GM21526 (cell line): ENCODE results near the gene PLAAT4.
"Not testable (repeated sequence)": the region's sequence is repeated elsewhere in the genome, so short reads cannot be mapped to it uniquely, and the experiment has no call there.

ENCODE experiments used
- ATAC-seq: cut with Tn5 transposase; IDR thresholded peaks from one replicate; pipeline ENCODE4 v1.9.1; 2021; ENCODE audit warnings: moderate library complexity; ENCODE audit not compliant: unreplicated experiment, low FRiP score

PLAAT4 gene

DNA sequence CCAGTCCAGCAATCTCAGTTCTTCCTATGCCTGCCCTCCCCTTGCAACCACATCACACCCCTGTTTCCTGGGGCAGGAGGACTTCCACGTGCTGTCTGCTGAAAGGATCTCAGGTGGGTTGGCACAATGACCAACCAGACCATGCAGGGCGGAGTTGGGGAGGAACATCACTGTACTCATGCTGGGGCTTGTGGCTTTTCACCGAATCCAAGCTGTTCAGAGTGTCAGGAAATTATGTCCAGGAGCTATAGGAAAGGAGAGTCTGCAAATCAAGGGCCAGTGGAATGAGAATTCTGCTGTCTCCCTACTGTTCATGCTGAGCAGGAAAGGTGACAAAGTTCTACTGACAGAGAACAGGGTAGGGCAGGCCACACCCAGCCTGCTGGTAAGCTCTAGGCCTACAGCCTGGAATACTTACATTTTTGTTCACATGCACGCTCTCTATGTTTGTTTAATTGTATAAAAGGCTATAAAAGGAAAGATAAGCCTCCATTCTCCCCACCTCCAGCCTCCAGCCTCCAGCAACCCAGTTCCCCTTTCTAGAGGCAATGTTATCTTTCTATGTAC lies 28.3 kb downstream of the PLAAT4 start:
- no peak for ATAC-seq

GRCh38 chr11:63567044-63567840 lies 30.6 kb downstream of the PLAAT4 start:
- peak; percentile 74 for ATAC-seq

DNA sequence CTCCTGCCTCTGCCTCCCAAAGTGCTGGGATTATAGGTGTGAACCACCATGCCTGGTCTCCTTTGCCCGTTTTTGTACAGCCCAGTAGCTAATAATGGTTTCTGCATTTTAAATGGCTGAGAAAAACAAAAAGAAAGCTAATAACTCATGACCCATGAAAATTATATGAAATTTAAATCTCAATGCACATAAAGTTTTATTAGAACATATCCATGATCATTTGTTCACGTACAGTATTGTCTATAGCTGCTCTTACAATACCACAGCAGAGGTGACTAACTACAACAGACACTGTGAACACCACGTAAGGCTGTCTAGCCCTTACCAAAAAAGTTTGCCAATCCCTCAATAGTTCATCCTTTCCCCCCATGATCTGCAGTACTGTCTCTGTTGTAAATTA lies 33.0 kb downstream of the PLAAT4 start:
- ATAC-seq: no peak

DNA sequence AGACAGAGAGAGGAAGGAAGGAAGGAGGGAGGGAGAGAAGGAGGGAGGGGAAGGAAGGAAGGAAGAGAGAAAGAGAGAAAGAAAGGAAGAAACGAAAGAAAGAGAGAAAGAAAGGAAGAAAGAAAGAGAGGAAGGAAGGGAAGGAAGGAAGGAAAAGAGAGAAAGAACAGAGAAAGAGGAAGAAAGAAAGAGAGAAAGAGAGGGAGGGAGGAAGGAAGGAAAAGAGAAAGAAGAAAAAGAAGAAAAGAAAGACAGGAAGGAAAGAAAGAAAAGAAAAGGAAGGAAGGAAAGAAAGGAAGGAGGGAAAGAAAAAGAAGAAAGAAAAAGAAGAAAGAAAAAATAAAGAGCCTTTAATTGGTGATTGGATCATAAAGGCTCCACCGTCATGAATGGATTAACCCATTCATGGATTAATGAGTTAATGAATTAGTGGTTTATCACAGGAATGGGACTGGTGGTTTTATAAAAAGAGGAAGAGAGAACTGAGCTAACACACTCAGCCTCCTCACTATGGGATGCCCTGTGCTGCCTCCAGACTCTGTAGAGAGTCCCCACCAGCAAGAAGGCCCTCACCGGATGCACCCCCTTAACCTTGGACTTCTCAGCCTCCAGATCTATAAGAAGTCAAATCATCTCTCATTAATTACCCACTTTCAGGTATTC lies 35.5 kb downstream of the PLAAT4 start:
- ATAC-seq: no peak

DNA sequence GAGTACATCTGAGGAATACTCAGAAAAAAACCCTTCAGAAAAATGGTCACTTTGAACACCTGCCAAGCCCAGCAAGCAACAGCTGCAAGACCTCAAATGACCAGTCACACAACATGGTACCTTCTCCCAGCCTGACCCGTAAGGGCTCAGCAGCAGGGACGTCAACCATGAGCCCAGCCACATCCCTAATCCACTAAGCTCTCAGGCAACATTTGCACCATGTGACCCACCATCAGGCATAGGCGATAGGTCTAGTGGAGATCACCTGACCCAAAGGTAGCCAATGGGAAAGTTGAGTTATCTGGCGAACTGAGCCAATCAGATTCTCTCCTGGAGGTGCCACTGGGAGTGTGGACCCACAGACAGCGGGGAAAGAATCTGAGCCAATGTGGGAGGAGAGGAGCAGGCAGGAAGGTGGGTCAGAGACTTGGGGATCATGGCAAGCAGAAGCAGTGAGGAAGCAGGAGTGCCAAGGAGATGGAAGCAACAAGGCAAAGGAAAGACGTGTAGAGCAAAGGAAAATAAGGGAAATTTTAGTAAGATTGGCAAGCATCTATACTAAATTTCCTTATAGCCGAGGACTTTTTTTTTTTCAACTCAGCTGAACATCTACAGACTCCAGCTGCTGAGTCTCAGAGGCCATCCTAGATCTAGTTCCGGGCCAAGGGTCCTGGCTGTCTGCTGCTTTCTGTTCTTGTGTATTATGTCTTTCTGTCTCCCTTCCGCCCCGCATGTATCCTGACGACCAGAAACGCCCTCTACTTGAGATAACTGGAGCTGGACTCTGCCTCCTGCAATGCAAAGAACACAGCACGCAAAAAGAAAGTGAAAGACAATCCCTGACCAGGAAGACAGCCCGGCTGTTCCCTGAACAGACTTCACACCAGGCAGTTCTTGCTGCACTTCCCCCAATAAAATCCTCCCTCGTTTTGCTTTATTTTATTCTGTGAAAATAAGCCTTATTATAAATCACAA lies 37.6 kb downstream of the PLAAT4 start:
- ATAC-seq: no peak

- no peak for ATAC-seq
These were observed 38.4 kb downstream of the PLAAT4 start for GRCh38 chr11:63574856-63575602.

DNA sequence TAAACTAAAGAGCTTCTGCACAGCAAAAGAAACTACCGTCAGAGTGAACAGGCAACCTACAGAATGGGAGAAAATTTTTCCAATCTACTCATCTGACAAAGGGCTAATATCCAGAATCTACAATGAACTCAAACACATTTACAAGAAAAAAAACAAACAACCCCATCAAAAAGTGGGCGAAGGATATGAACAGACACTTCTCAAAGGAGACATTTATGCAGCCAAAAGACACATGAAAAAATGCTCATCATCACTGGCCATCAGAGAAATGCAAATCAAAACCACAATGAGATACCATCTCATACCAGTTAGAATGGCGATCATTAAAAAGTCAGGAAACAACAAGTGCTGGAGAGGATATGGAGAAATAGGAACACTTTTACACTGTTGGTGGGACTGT lies 42.3 kb downstream of the PLAAT4 start:
- not testable (repeated sequence) for ATAC-seq

DNA sequence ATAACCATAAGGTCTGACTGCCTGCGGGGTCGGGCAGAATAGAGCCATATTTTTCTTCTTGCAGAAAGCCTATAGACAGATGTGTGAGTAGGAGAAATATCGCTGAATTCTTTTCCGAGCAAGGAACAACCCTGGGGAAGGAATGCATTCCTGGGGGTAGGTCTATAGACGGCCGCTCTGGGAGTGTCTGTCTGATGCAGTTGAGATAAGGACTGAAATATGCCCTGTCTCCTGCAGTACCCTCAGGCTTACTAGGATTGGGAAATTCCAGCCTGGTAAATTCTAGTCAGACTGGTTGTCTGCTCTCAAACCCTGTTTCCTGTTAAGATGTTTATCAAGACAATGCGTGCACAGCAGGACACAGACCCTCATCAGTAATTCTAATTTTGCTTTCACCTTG lies 44.6 kb downstream of the PLAAT4 start:
- not testable (repeated sequence) for ATAC-seq

GRCh38 chr11:63583357-63583677 lies 46.7 kb downstream of the PLAAT4 start:
- no peak for ATAC-seq

DNA sequence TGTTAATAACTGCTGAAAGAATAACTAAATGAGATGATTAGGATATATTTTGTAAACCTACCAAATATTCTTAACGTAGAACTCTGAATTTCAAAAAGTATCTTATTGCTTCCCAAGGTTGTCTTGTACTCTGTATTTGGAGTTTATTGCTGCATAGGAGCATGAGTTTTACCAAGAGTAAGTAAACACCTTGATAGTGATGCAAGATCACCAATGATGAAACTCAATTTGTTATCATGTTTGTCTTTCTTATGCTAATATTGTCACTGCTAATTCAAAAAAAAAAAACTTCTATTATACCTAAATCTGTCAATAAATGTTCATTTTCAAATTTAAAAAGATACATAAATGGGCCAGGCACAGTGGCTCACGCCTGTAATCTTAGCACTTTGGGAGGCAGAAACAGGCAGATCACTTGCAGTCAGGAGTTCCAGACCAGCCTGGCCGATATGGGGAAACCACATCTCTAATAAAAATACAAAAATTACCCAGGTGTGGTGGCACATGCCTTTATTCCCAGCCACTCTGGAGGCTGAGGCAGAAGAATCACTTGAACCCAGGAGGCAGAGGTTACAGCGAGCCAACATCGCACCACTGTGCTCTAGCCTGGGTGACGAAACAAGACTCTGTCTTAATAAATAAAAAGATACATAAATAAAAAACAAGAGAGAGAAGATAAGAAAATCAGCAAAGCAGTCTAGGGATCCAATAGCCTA lies 50.0 kb downstream of the PLAAT4 start:
- ATAC-seq: no peak

DNA sequence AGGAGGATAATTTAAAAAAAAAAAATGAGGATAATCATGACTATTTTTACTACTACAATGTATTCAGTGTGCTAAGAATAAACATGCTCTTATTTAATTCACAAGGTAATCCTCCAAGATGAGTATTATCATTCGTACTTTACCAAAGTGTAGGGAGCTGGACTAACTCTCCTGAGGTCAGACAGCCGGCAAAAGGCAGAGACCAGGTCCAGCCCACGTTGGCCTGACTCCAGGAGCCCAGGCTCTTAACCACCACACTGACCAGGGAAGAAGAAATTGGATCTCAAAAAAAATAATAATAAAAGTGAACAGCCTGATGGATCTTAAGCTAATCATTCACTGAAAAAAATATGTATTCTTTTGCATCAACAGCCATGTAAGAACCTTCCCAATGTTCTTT lies 52.4 kb downstream of the PLAAT4 start:
- ATAC-seq: no peak

DNA sequence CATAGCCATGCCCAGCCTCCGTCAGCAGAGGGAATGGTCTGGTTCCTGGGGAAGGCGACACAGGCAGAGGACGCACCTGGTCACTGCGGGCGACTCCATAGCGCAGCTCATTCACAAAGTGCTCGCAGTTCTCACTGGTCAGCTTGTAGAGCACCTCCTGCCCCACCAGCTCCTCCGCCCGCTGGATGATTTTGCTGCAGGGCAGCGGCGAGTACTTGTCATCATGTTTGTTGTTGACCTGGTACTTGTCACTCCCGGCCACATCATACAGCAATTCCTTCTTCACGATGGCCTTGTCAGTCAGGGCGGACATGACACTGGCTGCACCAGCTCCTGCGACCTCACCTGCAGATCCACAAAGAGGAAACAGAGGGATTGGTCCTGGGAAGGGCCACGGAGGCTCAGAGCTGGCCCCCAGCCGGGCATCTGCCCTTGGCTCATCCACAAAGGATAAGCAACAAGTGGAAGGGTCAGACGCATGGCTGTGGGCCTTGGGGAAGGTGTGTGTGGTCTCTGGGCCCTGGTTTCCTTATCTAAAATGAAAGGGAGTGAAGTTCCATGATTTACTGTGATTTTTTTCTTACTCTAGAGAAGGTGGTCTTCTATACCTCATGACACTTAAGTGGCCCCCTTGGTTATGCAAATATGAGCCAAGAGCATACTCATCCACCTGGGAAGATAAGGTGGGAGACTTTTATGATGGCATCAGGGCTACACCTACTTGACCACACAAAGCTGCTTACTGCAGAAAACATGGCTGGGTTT lies 53.6 kb downstream of the PLAAT4 start:
- no peak for ATAC-seq

DNA sequence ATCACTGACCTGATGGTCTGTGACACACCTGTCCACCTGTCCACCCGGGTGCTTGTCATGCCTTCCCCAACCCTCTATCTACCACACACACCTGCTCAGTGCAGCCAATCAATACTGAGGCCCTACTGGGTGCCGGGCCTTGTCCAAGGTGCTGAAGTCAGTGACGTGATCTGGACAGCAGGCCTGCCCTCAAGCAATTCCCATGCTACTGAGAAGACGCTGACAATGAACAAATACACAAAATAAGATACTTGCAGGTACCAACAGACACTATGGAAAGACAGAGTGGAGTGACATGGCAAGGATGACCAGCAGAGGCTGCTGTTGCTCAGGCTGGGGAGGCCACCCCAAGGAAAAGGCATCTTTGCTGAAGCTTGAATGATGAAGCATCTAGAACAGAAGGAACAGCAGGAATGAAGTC lies 56.4 kb downstream of the PLAAT4 start:
- no peak for ATAC-seq

GRCh38 chr11:63595296-63595695 lies 58.7 kb downstream of the PLAAT4 start:
- ATAC-seq: no peak
